ENCODE results near the gene GPNMB.
A peak's percentile ranks its signal among the peaks of the same experiment; 100 is the strongest.

Gene GPNMB

DNA sequence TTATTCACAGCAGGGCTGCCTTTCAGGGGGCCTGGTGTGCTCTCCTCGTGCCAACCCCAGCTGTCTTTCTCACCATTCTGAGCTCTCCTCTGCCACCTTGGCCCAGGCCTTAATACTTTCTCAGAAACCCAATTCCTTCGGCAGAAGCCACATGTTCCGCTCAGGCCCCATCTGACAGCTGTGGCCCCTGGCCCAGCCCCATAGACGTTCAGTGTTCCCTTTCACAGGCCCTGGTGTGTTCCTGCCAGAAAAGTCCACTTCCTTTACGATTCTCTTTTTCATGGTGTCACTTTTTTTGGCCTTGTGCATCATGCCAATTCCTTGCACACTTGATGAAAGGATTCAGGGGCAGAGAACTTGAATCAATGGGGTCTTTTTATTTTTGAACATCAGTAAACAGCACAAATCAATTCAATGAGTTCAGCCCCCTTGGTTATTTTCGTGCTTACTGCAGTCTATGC lies 15.9 kb upstream of the GPNMB start:
- DNase-seq (ENCODE audit: low read depth, low spot score): no peak

- no peak for DNase-seq (ENCODE audit: low read depth, low spot score)
Observed at GRCh38 chr7:23232966-23233365, 13.6 kb upstream of the GPNMB start.

GRCh38 chr7:23234569-23235296 lies 11.8 kb upstream of the GPNMB start:
- no peak for DNase-seq (ENCODE audit: low read depth, low spot score)

DNA sequence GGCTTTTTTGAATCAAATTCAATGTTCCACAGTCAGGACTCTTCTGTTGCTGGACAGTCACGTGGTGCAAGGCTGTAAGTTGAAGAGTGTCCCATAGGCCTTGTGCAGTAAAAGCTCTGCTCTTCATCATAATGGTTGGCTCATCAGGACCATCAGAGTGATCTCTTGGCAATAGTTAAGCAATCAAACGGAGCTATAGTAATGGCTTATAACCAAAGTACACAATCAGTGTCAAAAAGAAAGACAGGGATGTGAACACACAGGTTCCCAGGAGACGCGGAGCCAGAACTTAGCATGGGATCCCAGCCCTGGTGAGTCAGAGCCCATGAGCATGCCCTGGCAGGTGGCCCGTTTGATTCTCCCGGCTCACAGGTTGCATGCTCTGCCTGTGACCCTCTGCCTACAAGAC lies 10.8 kb upstream of the GPNMB start:
- DNase-seq (ENCODE audit: low read depth, low spot score): no peak

GRCh38 chr7:23237000-23237399 lies 9.6 kb upstream of the GPNMB start:
- no peak for DNase-seq (ENCODE audit: low read depth, low spot score)

DNA sequence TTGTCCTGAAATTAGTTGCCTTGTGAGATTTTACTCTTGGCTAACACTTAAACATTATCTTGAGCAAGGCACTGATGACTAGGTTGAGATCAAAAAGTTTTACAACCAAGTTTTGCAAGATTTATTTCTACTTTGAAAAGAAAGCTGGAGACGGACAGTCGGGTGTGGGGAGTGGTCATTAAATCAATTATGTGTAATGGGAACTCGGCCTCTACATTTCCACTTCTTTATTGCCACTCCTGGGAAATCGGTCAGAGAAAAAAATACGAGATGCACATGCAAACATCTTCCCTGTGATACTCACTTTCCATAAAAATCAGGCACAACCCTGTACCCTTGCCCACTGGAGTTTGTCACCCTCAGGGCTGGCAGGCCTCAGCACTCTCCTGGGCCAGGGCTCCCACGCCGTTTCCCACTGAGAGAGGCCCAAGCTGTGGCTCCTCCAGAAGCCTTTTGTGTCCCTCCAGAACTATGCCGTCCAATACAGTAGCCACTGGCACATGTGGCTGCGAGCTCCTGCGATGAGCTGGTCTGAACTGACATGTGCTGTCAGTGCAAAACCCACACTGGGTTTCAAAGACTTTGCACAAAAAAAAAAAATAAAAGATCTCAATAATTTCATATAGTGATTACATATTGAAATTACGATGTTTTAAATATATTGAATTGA lies 7.5 kb upstream of the GPNMB start:
- DNase-seq (ENCODE audit: low read depth, low spot score): no peak

DNA sequence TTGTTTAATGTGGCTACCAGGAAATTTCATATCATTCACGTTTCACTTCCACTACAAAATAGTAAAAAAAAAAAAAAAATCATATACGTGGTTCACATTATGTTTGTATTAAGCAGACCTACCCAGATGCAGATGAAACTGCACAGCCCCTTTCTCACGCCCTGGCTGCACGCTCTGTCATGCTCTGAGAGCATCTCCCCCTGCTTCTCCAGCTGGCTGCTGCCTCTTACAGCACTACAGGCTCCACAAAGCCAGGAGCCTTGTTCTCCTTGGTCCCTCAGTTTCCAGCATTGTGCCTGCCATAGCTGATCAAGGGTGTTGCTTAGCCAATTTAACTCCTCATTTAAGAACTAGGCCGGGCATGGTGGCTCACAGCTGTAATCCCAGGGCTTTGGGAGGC lies 6.9 kb upstream of the GPNMB start:
- no peak for DNase-seq (ENCODE audit: low read depth, low spot score)

DNA sequence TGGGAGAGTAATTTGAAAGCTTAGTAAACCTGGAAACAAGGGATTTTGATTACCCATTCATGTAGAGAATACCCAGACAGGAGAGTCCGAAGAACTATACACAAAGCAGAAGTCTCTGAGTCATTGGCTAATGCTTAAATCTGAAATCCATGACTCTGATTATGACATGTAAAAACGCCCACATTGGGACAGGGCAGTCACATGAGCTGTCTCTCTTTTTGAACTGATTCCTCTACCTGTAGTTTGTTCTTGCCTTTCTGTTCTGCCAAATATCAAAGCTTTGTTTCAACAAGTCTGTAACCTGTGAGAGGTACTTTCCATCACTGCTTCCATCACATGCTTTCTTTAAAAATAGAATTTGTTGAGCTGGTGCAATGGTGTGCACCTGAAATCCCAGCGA lies 4.3 kb upstream of the GPNMB start:
- no peak for DNase-seq (ENCODE audit: low read depth, low spot score)

GRCh38 chr7:23242935-23243334 lies 3.6 kb upstream of the GPNMB start:
- no peak for DNase-seq (ENCODE audit: low read depth, low spot score)

GRCh38 chr7:23247046-23247602 lies 549 bp downstream of the GPNMB start:
- DNase-seq (ENCODE audit: low read depth, low spot score): no peak

- no peak for DNase-seq (ENCODE audit: low read depth, low spot score)
Observed at GRCh38 chr7:23247603-23248335, 1.2 kb downstream of the GPNMB start.

- no peak for DNase-seq (ENCODE audit: low read depth, low spot score)
Observed at GRCh38 chr7:23249486-23249885, 2.9 kb downstream of the GPNMB start.

DNA sequence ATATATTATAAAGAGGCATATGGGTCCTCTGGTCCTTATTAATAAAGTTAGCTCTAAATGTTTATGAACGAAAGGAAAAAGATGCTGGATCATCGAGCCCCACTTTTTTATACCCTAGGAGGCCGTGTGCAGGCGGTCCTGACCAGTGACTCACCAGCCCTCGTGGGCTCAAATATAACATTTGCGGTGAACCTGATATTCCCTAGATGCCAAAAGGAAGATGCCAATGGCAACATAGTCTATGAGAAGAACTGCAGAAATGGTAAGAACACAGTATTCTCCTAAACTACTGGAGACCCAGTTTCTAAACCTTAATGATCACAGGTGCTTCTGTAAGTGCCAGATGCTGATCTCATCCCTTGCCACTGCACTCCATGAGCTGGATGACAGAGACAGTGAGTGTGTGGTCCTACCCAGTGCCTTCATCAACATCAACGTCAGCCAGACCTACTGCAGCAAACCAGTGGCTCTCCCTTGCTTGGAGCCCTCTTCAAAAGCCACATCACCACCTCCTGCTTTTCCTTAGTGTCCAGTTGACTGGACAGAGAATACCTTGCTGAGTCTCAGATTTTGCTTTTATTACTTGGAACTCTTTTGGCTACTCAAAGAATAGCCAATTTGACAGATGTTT lies 7.6 kb downstream of the GPNMB start:
- DNase-seq (ENCODE audit: low read depth, low spot score): peak; percentile 58

GRCh38 chr7:23256731-23257130 lies 10.2 kb downstream of the GPNMB start:
- no peak for DNase-seq (ENCODE audit: low read depth, low spot score)

DNA sequence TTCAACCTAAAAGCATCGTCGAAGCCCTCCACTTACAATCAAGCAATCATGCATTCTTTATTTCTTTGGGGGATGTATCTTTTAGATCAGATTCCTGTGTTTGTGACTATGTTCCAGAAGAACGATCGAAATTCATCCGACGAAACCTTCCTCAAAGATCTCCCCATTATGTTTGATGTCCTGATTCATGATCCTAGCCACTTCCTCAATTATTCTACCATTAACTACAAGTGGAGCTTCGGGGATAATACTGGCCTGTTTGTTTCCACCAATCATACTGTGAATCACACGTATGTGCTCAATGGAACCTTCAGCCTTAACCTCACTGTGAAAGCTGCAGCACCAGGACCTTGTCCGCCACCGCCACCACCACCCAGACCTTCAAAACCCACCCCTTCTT lies 13.8 kb downstream of the GPNMB start:
- no peak for DNase-seq (ENCODE audit: low read depth, low spot score)

DNA sequence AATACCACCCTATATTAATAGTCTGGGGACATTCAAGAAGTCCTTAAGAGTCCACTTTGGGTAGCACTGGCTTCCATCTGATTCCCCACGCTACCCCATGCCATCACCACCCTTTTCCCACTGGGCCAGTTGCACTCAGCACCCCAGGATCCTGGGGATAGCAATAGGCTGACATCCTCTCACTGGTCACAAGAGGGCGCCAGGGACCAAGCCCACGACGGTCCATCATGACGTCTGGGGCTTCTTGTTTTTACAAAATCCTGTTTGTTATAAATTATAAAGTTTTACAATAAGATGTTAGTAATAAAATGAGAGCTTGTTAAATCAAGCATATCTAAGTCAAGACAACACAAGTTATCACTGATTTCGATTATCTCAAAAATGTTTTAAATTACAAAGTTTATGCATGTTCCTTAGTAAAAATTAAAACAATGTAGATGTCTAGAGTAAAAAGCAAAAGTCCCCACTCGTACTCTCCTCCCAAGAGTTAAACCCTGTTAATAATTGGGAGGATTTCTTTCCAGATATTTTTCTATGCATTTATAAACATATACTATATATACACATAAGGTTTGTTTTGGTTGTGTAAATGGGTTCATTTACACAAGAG lies 15.4 kb downstream of the GPNMB start:
- DNase-seq (ENCODE audit: low read depth, low spot score): no peak

- DNase-seq (ENCODE audit: low read depth, low spot score): no peak
Observed at GRCh38 chr7:23264916-23265458, 18.4 kb downstream of the GPNMB start.

- no peak for DNase-seq (ENCODE audit: low read depth, low spot score)
Observed at GRCh38 chr7:23266918-23267317, 20.3 kb downstream of the GPNMB start.

- no peak for DNase-seq (ENCODE audit: low read depth, low spot score)
Observed at GRCh38 chr7:23267357-23267756, 20.8 kb downstream of the GPNMB start.

- no peak for DNase-seq (ENCODE audit: low read depth, low spot score)
Observed at GRCh38 chr7:23268167-23268566, 21.6 kb downstream of the GPNMB start.

DNA sequence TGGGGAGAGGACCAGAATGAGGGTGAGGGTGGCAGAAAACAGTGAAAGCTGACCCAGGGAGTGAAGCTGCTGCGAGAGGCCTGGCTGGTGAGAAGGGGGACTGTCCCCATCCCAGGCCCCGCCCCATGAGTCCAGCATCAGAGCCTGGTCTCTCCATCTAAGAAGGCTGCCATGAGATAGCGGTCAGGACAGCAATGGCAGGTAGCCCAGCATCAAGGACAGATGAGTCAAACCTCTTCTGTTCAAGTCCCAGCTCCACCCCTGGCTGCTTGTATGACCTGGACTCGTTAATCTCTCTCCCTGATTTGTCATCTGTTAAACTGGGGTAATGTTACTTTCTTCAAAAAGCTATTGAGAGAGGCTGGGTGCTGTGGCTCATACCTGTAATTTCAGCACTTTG lies 22.2 kb downstream of the GPNMB start:
- DNase-seq (ENCODE audit: low read depth, low spot score): no peak
